C4-2B (cell line): Measurements from ENCODE around the gene CACNA2D3.

Experiments used
- H3K27ac ChIP-seq: fragments of 450-650 bp; 2 replicates; pipeline ENCODE4 v1.5.1; 2017
- ZFX ChIP-seq: fragments of 450-650 bp; IDR thresholded peaks from 2 replicates; pipeline ENCODE4 v1.6.1; 2017
- TF ChIP-seq, protein P1 (sequence below): fragments of 450-650 bp; conservative IDR thresholded peaks from 2 replicates; pipeline ENCODE4 v1.5.1; 2017; ENCODE audit warnings: mild to moderate bottlenecking

The CACNA2D3 gene

DNA sequence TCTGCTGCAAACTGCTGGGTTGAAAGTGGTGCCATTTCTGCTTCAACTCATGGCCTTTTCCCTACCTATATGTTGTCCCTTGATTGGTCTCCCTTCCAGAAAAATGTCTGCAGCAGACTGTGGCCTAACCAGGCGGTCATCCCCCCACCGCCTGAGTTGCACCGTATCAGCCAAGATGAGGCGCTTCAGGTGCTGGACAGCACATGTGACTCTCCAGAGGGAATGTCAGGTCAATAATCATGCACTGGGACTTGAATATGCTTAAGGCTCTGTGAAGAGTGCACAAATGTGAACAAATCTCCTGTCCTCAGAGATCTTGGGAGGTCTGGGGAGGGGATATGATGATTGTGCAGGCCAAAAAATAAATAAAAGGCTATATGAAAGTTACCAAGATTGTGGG lies 773.3 kb downstream of the CACNA2D3 start:
- TF ChIP-seq, protein P1, sequence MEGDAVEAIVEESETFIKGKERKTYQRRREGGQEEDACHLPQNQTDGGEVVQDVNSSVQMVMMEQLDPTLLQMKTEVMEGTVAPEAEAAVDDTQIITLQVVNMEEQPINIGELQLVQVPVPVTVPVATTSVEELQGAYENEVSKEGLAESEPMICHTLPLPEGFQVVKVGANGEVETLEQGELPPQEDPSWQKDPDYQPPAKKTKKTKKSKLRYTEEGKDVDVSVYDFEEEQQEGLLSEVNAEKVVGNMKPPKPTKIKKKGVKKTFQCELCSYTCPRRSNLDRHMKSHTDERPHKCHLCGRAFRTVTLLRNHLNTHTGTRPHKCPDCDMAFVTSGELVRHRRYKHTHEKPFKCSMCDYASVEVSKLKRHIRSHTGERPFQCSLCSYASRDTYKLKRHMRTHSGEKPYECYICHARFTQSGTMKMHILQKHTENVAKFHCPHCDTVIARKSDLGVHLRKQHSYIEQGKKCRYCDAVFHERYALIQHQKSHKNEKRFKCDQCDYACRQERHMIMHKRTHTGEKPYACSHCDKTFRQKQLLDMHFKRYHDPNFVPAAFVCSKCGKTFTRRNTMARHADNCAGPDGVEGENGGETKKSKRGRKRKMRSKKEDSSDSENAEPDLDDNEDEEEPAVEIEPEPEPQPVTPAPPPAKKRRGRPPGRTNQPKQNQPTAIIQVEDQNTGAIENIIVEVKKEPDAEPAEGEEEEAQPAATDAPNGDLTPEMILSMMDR, result no peak
- no peak for TF ChIP-seq ZFX
- no peak overlapping the region for H3K27ac ChIP-seq

DNA sequence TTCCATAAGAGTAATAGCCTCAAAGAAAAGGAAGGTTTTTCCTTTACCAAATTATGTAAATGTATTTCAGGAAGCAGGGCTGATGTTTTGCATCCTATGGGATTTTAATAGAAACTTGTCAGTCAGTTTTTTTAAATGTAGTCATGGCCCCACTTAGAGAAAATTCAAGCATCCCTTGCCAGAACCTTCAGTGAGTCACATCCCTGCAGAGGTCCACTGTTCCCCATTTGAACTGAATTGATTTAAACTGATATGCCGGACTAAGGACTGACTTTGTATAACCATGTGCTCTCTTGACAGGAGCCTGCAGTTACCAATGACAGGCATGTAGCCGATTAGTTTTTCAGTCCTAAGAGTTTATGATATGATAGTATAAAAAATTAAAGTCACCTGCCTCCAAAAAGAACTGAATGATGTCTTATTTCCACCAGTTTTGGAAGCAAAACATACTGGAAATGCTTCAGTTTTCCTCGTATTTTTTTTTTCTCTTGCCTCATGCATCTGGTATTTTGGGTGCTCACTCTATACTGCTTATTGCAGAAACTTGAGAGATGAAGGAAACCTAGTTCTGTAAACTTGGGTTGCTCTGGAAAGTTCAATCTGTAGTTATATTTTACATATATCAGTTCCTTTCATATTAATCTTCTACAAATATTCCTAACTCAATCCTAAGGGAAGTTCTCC lies 774.8 kb downstream of the CACNA2D3 start:
- TF ChIP-seq, protein P1, result no peak
- H3K27ac ChIP-seq, result no peak overlapping the region

DNA sequence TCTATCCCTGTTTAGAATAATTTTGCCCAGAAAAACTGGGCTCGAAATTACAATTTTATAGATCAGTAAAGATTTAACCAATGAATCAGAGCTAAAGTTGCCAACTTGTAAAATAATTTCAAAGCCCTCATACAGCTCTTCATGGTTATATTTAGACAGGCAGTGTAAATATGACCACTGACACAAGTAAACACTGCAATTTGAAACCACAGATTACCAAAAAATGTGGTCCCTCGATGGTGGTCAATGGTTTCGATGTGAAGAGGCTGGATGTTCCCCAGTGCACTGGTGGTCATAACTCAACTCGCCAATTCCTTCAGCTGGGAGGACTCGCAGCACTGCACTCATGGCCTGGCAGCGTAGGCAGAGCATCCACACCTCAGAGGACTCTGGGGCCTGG lies 776.9 kb downstream of the CACNA2D3 start:
- TF ChIP-seq, protein P1, result no peak

DNA sequence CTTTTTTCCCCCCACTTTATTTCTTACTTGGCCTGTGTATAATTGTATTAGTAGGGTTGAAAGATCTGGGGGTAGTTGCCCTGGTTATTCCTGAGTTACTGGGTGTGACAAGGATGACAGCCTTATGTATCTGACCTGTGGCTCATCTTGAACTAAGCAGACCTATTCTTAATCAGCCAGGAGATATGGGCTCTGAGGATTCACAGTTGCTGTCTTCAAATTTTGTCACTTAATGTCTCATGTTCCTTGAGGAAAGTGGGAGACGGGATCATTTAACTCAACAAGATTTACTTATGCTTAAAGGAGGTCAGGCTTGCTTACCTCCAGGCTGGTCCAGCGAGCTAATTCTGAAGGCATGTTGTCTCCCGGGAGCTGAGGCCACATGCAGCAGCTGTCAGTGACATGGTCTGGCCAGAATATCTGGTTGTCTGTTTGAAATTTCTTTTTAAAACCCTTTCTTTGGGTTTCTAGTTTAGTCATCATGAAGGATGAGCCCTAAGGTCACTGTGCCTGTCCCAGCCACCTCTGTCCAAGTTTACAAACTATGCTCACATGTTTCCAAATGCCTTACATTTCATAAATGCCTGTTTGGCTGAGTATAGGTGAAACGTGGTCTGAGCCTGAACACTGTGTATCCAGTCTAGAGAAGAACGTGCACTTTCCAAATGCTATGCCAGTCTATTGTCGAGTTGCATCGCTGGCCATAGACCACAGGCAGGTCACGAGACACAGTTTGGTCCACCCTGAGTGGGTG lies 778.7 kb downstream of the CACNA2D3 start:
- TF ChIP-seq, protein P1, result no peak
- no peak for TF ChIP-seq ZFX

More for the DNA sequence above, 776.9 kb downstream of the CACNA2D3 start:
- H3K27ac ChIP-seq, result peak overlapping the region; percentile 30; the same call in 1 of the 2 replicates

DNA sequence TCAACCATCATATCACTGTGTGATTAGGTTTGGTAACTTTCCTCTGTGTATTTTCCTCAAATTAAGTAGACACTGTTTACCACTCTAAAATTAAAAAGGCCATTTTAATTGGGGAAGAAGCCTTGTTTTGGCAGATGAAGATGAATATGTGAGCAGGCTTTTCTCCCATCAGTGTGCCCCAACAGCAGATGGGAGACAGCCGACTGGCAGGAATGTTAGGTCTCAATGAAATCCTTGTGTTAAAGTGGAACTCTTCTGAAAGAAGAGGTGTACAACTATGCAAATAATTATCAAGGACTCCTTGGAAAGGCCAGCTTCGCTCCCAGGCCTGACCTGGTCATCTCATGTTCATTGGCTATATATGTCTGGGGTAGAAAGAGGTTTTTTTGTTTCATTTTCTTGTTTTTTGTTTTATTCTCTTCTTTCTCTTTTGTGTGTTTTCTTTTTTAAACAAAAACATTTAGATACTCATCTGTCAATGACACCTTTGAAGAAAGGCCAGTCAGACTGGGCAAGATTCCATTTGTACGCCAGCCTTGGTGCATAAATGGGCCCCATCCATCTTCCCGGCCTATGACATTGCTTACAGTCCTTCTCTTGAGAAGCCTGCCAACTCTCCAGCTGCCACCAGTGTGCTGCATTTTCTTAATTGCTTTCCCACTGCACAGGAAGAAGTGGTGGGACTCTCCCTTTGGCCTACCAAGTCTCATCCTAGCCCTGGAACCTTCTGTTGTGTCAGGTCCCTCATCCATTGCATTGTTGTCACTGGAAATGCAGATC lies 779.7 kb downstream of the CACNA2D3 start:
- TF ChIP-seq, protein P1, result no peak
- no peak overlapping the region for H3K27ac ChIP-seq

More for the DNA sequence above, 778.7 kb downstream of the CACNA2D3 start:
- no peak overlapping the region for H3K27ac ChIP-seq

DNA sequence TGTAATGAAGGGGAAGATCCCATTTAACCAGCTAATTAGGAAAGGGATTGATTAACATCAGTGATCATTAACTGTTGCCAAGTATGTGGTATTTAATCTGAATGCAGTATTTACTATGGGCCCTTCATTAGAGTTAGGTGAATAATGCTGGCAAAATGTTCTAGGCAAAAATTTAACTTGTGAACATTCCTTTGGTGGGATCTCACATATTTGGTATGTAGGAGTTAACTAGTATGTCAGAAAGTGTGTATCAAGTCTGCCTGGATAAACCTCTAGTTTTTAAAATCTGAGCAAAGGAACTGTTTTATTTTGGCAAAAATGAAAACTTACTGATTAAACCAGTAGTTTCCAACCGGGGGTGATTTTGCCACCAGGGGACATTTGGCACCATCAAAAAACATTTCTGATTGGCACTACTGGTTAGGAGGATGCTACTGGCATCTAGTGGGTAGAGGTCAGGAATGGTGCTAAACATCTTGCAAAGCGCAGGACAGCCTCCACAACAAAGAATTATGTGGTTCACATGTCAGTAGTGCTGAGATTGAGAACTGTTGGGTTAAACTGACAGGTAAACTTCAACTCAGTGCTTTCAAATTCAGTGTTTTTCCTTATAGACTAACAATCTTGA lies 783.0 kb downstream of the CACNA2D3 start:
- H3K27ac ChIP-seq, result no peak overlapping the region
- no peak for TF ChIP-seq ZFX
- TF ChIP-seq, protein P1, result no peak
